Epithelial cell of esophagus (primary cell): ENCODE data around the gene SERPINA9.

Experiments used
- DNase-seq: peaks from one replicate; pipeline ENCODE4 v3.0.0; 2010; ENCODE audit warnings: low read depth
- H3K4me3 ChIP-seq: 2 replicates; pipeline ENCODE4 v1.5.1; 2011; ENCODE audit warnings: mild to moderate bottlenecking, low read length, control low read depth
- TF ChIP-seq, protein P1 (sequence below): IDR thresholded peaks from 2 replicates; pipeline ENCODE4 v1.5.1; 2011; ENCODE audit warnings: low read depth, mild to moderate bottlenecking, low read length, control low read depth, inconsistent platforms; ENCODE audit not compliant: insufficient read depth; ENCODE audit errors: missing control alignments

The SERPINA9 gene, protein sequence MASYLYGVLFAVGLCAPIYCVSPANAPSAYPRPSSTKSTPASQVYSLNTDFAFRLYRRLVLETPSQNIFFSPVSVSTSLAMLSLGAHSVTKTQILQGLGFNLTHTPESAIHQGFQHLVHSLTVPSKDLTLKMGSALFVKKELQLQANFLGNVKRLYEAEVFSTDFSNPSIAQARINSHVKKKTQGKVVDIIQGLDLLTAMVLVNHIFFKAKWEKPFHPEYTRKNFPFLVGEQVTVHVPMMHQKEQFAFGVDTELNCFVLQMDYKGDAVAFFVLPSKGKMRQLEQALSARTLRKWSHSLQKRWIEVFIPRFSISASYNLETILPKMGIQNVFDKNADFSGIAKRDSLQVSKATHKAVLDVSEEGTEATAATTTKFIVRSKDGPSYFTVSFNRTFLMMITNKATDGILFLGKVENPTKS

DNA sequence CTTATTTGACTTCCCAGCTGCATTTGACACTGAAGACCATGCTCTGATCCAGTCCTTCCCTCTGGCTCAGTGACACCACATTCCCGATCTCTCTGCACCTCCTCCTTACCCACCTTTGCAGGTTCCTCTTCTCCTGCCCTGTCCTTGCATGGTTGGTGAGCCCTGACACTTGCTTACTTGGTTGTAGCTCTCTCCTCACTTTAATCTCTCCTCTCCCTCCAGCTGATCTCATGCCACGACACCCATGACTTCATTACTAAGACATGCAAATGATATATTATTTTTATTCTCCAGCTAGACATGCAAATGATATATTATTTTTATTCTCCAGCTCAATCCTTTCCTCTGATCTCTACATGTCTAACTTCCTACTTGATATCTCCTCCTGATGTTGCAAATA is at the start of gene SERPINA9:
Gene SERPINA9, minus strand, starts transcription at position 175 of the 400 bp plus-strand sequence. CDS start 6,357 bp downstream, outside the sequence.
- H3K4me3 ChIP-seq: no peak within 1 kb of the TSS
- no peak for DNase-seq
- TF ChIP-seq, protein P1, sequence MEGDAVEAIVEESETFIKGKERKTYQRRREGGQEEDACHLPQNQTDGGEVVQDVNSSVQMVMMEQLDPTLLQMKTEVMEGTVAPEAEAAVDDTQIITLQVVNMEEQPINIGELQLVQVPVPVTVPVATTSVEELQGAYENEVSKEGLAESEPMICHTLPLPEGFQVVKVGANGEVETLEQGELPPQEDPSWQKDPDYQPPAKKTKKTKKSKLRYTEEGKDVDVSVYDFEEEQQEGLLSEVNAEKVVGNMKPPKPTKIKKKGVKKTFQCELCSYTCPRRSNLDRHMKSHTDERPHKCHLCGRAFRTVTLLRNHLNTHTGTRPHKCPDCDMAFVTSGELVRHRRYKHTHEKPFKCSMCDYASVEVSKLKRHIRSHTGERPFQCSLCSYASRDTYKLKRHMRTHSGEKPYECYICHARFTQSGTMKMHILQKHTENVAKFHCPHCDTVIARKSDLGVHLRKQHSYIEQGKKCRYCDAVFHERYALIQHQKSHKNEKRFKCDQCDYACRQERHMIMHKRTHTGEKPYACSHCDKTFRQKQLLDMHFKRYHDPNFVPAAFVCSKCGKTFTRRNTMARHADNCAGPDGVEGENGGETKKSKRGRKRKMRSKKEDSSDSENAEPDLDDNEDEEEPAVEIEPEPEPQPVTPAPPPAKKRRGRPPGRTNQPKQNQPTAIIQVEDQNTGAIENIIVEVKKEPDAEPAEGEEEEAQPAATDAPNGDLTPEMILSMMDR: no peak

DNA sequence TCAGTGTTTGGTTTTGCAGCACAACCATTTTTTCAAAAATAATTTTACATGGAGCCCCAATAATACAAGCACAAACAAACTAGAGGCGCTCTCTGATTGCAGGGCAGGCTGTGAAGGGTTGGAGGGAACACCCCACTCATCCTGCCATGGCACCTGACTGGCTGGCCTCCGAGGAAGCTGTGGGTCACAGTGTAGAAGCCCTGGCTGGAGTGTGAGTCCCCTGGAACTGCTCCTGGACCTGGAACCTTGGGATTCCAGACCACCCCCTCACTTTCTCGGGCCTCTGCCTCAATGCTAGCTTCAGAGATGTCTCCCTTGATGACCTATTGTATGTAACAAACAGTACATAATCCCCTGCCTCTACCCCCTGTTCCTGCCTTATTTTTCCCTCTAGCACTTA is 48.1 kb upstream of the SERPINA9 start:
- H3K4me3 ChIP-seq: no peak overlapping the region
- no peak for DNase-seq
- TF ChIP-seq, protein P1: no peak

DNA sequence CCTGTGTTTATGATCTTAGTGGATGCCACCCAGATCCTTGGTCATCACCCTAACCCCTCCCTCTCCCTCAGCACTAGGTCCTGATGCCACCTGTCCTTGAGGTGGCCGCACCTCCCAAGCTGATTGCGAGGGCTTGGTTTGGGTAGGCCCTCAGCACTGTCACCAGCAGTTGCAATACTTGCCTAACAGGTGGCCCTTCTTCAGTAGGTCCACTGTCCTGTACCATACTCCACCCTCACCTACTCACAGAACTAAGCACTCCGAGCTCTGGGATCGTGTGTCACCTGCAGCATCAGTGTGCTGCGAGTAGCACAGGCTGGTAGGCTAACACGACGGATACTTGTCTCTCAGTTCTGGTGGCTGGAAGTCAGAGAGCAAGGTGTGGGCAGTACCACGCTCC is 47.3 kb upstream of the SERPINA9 start:
- TF ChIP-seq, protein P1: no peak
- DNase-seq: no peak
- H3K4me3 ChIP-seq: no peak overlapping the region

DNA sequence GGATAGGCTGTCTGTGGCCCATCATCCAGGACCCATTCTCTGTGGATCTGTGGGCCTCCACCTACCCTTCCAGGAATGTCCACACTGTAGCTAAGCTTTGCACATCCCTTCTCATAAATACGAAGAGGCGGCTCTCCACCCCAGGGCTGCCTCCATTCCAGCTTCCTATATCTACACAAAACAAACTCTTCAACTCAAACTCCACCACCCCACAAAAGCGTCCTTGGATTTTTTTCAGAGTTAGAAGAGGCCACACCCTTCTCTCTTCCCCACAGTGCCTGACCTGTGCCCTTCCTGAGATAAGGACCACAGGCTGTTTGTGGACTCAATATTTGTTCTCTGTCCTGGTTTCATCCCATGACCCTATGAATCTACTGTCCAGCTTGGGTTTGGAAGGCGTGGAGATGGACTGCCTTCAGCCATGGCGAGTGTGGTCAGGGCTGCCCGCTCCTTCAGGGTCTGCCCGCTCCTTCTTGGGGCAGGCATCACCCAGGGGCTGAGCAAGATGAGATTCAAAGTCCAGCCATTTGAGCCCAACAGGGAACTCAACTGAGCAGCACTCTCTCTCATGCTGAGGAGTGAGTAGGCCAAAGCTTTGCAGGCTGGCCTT is 46.2 kb upstream of the SERPINA9 start:
- H3K4me3 ChIP-seq: no peak overlapping the region
- TF ChIP-seq, protein P1: no peak
- DNase-seq: no peak

DNA sequence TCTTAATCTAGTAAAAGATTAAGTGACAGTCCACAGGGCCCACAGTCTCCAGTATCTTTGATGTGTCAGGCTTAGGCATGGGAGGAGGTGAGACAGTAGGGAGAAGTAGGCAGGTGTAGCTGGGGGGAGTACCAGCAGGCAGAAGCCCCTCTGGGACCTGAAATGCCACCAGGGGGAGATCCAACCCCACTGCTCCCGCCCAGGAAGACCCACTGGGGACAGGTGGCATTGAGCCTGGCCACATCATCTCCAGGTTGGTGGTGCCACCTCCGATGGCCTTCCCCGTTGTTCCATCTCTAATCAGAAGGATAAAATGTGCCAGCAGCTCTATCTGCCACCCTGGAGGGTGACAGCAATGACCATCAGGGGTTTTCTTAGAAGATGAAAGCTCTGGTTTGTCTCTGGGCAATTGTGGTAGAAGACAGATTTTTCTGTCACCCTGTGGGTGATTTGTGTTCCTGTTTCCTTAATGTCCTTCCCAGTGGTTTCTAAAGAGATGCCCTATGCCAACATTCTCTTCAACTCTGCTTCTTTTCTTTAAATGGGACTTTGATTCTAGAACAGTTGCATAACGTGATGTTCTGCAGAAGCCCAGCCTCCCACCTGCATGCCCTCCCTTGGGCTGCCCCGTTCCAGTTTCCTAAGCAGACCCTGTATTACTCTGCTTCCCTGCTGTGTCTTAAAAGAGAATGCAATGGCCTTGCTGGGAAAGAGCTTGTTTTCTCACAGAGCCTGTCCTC is 45.5 kb upstream of the SERPINA9 start:
- DNase-seq: no peak
- TF ChIP-seq, protein P1: no peak
- H3K4me3 ChIP-seq: no peak overlapping the region

DNA sequence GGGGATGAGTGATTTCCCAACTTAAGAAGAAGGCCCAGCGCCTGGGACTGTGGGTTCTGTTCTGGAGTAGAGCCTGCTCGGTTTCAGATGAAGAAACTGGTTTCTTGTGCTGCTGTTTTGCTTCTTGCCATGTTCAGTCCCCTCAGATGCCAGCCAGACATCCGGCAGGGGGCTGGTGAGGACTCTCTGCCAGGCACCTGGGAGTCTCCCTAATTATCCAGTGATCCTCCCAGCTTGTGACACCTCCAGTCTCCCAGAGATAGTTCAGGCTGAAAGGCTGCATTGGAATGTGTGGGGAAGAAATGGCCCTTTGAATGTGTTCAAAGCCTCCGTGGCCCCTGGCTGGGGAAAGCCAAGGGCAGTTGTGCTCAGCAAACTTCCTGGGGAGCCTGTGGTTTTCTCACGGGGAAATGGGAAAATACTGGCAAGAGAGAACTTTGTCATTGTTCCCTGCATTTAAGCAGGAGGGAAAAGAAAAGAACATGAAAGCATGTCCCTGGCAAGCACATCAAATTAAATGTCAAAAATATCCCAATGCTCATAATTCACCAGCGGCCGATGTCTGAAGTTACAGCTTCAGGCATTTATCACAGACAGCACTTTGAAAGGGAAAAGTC is 41.8 kb upstream of the SERPINA9 start:
- no peak for DNase-seq
- TF ChIP-seq, protein P1: no peak
- no peak overlapping the region for H3K4me3 ChIP-seq
